NCI-H1436 treated with DMSO at 0.1 percent for 48 hours (cell line): ENCODE measurements around the gene APOLD1.

Experiments
- DNase-seq: peaks from one replicate; lab custom pipeline; 2025; lab: John Stamatoyannopoulos, UW

APOLD1 gene

DNA sequence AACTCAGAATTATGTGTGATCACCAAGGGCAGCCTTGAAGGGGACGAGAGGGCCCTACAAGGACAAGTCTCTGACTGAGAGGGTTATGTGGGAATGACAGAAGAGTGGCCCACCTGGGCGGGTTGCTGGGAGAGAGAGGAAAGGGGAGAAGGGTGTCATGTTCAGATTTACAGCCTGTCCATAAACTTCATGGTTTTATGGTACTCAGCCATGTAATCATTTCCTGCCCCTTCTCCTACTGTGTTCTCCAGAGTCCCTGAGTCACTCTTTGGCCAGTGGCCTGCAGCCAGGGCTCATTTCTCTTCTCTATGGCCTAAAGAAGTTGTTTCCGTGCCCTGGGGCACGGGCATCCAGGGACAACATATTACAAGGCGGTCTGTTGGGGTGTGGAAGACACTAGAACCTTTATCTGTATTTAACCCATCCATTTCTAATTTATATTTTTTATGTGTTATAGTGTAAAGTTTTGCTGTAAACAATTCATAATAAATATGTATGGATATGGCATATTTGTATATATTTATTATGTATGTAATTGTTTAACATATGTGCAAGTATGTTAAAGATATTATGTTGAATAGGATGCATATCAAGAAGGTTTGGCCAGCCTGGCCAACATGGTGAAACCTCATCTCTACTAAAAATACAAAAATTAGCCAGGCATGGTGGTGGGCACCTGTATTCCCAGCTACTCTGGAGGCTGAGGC, 54.6 kb downstream of the APOLD1 start:
- no peak for DNase-seq

DNA sequence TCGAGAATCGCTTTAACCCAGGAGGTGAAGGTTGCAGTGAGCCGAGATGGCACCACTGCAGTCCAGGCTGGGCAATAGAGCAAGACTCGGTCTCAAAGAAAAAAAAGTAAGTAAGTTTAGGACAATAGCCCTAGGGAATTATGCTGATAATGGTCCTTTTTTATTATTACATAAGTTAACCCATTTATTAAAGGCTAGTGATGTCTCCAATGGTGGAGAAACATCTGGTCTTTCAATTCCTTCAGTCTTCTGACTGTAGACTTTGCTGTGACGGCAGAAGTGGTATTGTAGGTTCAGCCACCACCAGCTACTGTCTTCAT, 55.1 kb downstream of the APOLD1 start:
- no peak for DNase-seq
